A549 (cell line): ENCODE results near the gene MRPL51. TPM values are rescaled to one million over a fixed set of nuclear protein-coding genes. Genes with fewer than 3 reads are reported as not detected.

Source experiments
- ATAC-seq, 2 experiments: fragments of 200-7000 bp in 1 of 2; fragments of >200 bp in 1 of 2; cut with Nextera tagmentation in 1 of 2; cut with Tn5 transposase in 1 of 2; 3 replicates each; pipeline versions ENCODE4 v1.8.0 to v1.9.1; 2018 to 2020; ENCODE audit warnings: mild to moderate bottlenecking in 1 of 2, moderate library complexity in 1 of 2
- CTCF ChIA-PET: fragments of 300-600 bp; sonication (Branson Sonifier 250); formaldehyde crosslinking; extraction: SDS; loops from one replicate; lab custom pipeline; 2021; ENCODE audit warnings: antibody characterized with exemption, inconsistent platforms; lab: Yijun Ruan, JAX
- POLR2A ChIA-PET: fragments of 350-600 bp; formaldehyde crosslinking; extraction: SDS; loops from one replicate; lab custom pipeline; 2021; ENCODE audit warnings: antibody characterized with exemption, inconsistent platforms; lab: Yijun Ruan, JAX
- DNase-seq, 2 experiments: peaks; one replicate each; pipeline versions ENCODE4 v3.0.0 to v3.0.0-alpha.2; 2011 to 2016; ENCODE audit warnings: low read depth in 1 of 2, low spot score in 1 of 2
- FAIRE-seq: peaks from 2 replicates; lab custom pipeline; 2011; peaks lifted over from hg19 to GRCh38; lab: Jason Lieb, UNC
- H3K27ac ChIP-seq, 2 experiments: fragments of >200 bp; sonication (Bioruptor Twin); formaldehyde crosslinking; 3 replicates each; pipeline ENCODE4 v1.5.1; 2016 to 2017
- H3K4me1 ChIP-seq: fragments of >200 bp; sonication (Bioruptor Twin); formaldehyde crosslinking; 3 replicates; pipeline ENCODE4 v1.6.1; 2016
- H3K4me2 ChIP-seq: fragments of >200 bp; sonication (Bioruptor Twin); formaldehyde crosslinking; 3 replicates; pipeline ENCODE4 v1.6.1; 2016
- H3K4me3 ChIP-seq: fragments of >200 bp; sonication (Bioruptor Twin); formaldehyde crosslinking; 3 replicates; pipeline ENCODE4 v1.5.1; 2016
- H3K9me3 ChIP-seq: fragments of >200 bp; sonication (Bioruptor Twin); formaldehyde crosslinking; 3 replicates; pipeline ENCODE4 v1.6.1; 2016
- ATOH8 ChIP-seq: fragments of 250-450 bp; sonication (Bioruptor Pico); IDR thresholded peaks from 2 replicates; pipeline ENCODE4 v1.5.0; 2020; ENCODE audit warnings: low read depth, mild to moderate bottlenecking, moderate library complexity
- BHLHE40 ChIP-seq: IDR thresholded peaks from 2 replicates; pipeline ENCODE4 v1.6.1; 2012; ENCODE audit warnings: low read depth, low read length, inconsistent platforms
- CBX2 ChIP-seq: fragments of 200-600 bp; sonication (generic); IDR thresholded peaks from 2 replicates; pipeline ENCODE4 v1.6.1; 2016; ENCODE audit warnings: low read depth, mild to moderate bottlenecking, borderline replicate concordance
- CBX8 ChIP-seq: fragments of 200-600 bp; sonication (generic); IDR thresholded peaks from 2 replicates; pipeline ENCODE4 v1.6.1; 2016
- CHD2 ChIP-seq: fragments of 150-350 bp; IDR thresholded peaks from 2 replicates; pipeline ENCODE4 v1.6.1; 2014; ENCODE audit warnings: low read length; ENCODE audit not compliant: partially characterized antibody
- CHD4 ChIP-seq: fragments of 200-600 bp; sonication (generic); IDR thresholded peaks from 2 replicates; pipeline ENCODE4 v1.6.1; 2016; ENCODE audit warnings: antibody characterized with exemption, mild to moderate bottlenecking, borderline replicate concordance
- E2F6 ChIP-seq: IDR thresholded peaks from 2 replicates; pipeline ENCODE4 v1.6.1; 2012; ENCODE audit warnings: low read depth, borderline replicate concordance
- EP300 ChIP-seq, 2 experiments: fragments of >200 bp; sonication (Bioruptor Twin); formaldehyde crosslinking; IDR thresholded peaks; 2 replicates in 1 of 2; 3 replicates in 1 of 2; pipeline ENCODE4 v1.6.1; 2016 to 2017
- FOSL2 ChIP-seq, 2 experiments: fragments of 450-650 bp in 1 of 2; fragments of >200 bp in 1 of 2; sonication (Bioruptor Twin) in 1 of 2; formaldehyde crosslinking; IDR thresholded peaks; 2 replicates each; pipeline versions ENCODE4 v1.5.0 to v1.6.1; 2016 to 2020; ENCODE audit warnings: mild to moderate bottlenecking in 1 of 2, moderate library complexity in 1 of 2
- FOXS1 ChIP-seq: fragments of 250-450 bp; sonication (Bioruptor Pico); IDR thresholded peaks from 2 replicates; pipeline ENCODE4 v1.5.0; 2020; ENCODE audit warnings: mild to moderate bottlenecking, moderate library complexity
- HDAC2 ChIP-seq: fragments of 200-600 bp; sonication (generic); IDR thresholded peaks from 2 replicates; pipeline ENCODE4 v1.6.1; 2016
- HES2 ChIP-seq: fragments of >200 bp; sonication (Bioruptor Twin); formaldehyde crosslinking; IDR thresholded peaks from 2 replicates; pipeline ENCODE4 v1.6.1; 2016
- HEYL ChIP-seq: fragments of 250-450 bp; sonication (Bioruptor Pico); IDR thresholded peaks from 2 replicates; pipeline ENCODE4 v1.8.0; 2021; ENCODE audit warnings: mild to moderate bottlenecking, moderate library complexity
- HMGXB4 ChIP-seq: fragments of 250-450 bp; sonication (Bioruptor Pico); IDR thresholded peaks from 2 replicates; pipeline ENCODE4 v1.5.0; 2021; ENCODE audit warnings: mild to moderate bottlenecking, moderate library complexity, borderline replicate concordance
- HOXA7 ChIP-seq: fragments of 250-450 bp; sonication (Bioruptor Pico); IDR thresholded peaks from 2 replicates; pipeline ENCODE4 v1.5.0; 2020; ENCODE audit warnings: mild to moderate bottlenecking, moderate library complexity
- HOXB13 ChIP-seq: fragments of 250-450 bp; sonication (Bioruptor Pico); IDR thresholded peaks from 2 replicates; pipeline ENCODE4 v1.5.0; 2020; ENCODE audit warnings: low read depth, mild to moderate bottlenecking, moderate library complexity
- JUNB ChIP-seq: fragments of >200 bp; sonication (Bioruptor Twin); formaldehyde crosslinking; IDR thresholded peaks from 2 replicates; pipeline ENCODE4 v1.6.1; 2016
- KDM5A ChIP-seq: fragments of 200-600 bp; sonication (generic); IDR thresholded peaks from 2 replicates; pipeline ENCODE4 v1.6.1; 2016; ENCODE audit warnings: antibody characterized with exemption, mild to moderate bottlenecking
- MAFK ChIP-seq: fragments of 450-650 bp; IDR thresholded peaks from 2 replicates; pipeline ENCODE4 v1.6.1; 2014; ENCODE audit not compliant: partially characterized antibody
- MAX ChIP-seq: IDR thresholded peaks from 2 replicates; pipeline ENCODE4 v1.6.1; 2012
- MAZ ChIP-seq: fragments of 150-350 bp; IDR thresholded peaks from 2 replicates; pipeline ENCODE4 v1.6.1; 2014; ENCODE audit warnings: antibody characterized with exemption, low read depth, low read length, borderline replicate concordance
- RAD21 ChIP-seq, 2 experiments: fragments of >200 bp in 1 of 2; sonication (Bioruptor Twin) in 1 of 2; formaldehyde crosslinking in 1 of 2; IDR thresholded peaks in 1 of 2; conservative IDR thresholded peaks in 1 of 2; 2 replicates in 1 of 2; 3 replicates in 1 of 2; pipeline ENCODE4 v1.6.1; 2012 to 2018; ENCODE audit warnings: inconsistent platforms in 1 of 2
- REST ChIP-seq: fragments of 200-600 bp; sonication (generic); IDR thresholded peaks from 2 replicates; pipeline ENCODE4 v1.6.1; 2016; ENCODE audit warnings: antibody characterized with exemption, mild to moderate bottlenecking, moderate library complexity
- RFX5 ChIP-seq: fragments of 450-650 bp; IDR thresholded peaks from 2 replicates; pipeline ENCODE4 v1.7.1; 2014; ENCODE audit warnings: antibody characterized with exemption, mild to moderate bottlenecking, moderate library complexity
- SREBF2 ChIP-seq: fragments of 450-650 bp; IDR thresholded peaks from 2 replicates; pipeline ENCODE4 v1.6.1; 2014; ENCODE audit warnings: mild to moderate bottlenecking, moderate library complexity
- TP53 ChIP-seq: fragments of 250-450 bp; sonication (Bioruptor Pico); IDR thresholded peaks from 2 replicates; pipeline ENCODE4 v1.5.0; 2021; ENCODE audit warnings: mild to moderate bottlenecking, moderate library complexity
- USF2 ChIP-seq: fragments of 450-650 bp; IDR thresholded peaks from 2 replicates; pipeline ENCODE4 v1.6.1; 2014; ENCODE audit warnings: antibody characterized with exemption
- ZC3H11A ChIP-seq: fragments of 450-650 bp; IDR thresholded peaks from 2 replicates; pipeline ENCODE4 v1.6.1; 2014; ENCODE audit warnings: antibody characterized with exemption, mild to moderate bottlenecking
- ZFP36 ChIP-seq: fragments of 450-650 bp; IDR thresholded peaks from 2 replicates; pipeline ENCODE4 v1.6.1; 2014; ENCODE audit warnings: borderline replicate concordance; ENCODE audit not compliant: partially characterized antibody
- ZSCAN20 ChIP-seq: fragments of 250-450 bp; sonication (Bioruptor Pico); IDR thresholded peaks from 2 replicates; pipeline ENCODE4 v1.8.0; 2022; ENCODE audit warnings: mild to moderate bottlenecking, moderate library complexity
- WGBS: methylation state at CpG from one replicate; pipeline ENCODE4 v1.1.6; 2017; ENCODE audit errors: missing lambda C conversion rate; 5-methylcytosine and 5-hydroxymethylcytosine counted together
- polyA plus RNA-seq, 4 experiments: library from polyadenylated mRNA; depleted of rRNA in 3 of 4; stranded (reverse); fragments of >200 nt; fragmentation: RNase III in 1 of 4; extraction: RNeasy Plus Mini Kit Qiagen cat#74134 plus additional on column Dnase treatment in 1 of 4; gene quantifications; 2 replicates in 3 of 4; 3 replicates in 1 of 4; pipeline ENCODE4 v1.2.3, GENCODE V29; 2011 to 2017

MRPL51 gene
- polyA plus RNA-seq, 2 of the 4 experiments (the other 2 are of a cell fraction), result 272 to 337 TPM

GRCh38 chr12:6532051-6532926 lies 39.2 kb upstream of the MRPL51 start:
- peak overlapping the region; percentile 97 to 100 for H3K27ac ChIP-seq
- H3K4me2 ChIP-seq, result peak overlapping the region; percentile 87
- peaks cover 32% of the 10 kb centered on the region for H3K4me1 ChIP-seq
- DNase-seq (peak; percentile 89 to 94), FAIRE-seq (peak; percentile 28), ATAC-seq (peak; percentile 31 to 52)
- POLR2A ChIA-PET, result interaction anchor here (0.6 to 2.5 kb wide), 15 partner anchors 15 to 234 kb away, joined by 3 to 27 read pairs (median 4); partner anchors contain the start of genes COPS7A, LTBR, MRPL51 and NOP2
- peak overlapping the region; percentile 97 for H3K4me3 ChIP-seq
- WGBS, result 8% methylated on average over 17 of the region's 20 CpGs
- CTCF ChIA-PET, result interaction anchor here (0.7 to 2.1 kb wide), 9 partner anchors 10 to 209 kb away, joined by 3 to 9 read pairs (median 4); partner anchors contain the start of genes MRPL51 and NOP2
- no peaks in the 10 kb centered on the region for H3K9me3 ChIP-seq
- TF ChIP-seq TP53, result no peak
- no peak for TF ChIP-seq CHD4
- TF ChIP-seq HMGXB4, result no peak
- no peak for TF ChIP-seq MAZ
- no peak for TF ChIP-seq USF2
- no peak for TF ChIP-seq ZSCAN20 (CRISPR knock-in tag)
- no peak for TF ChIP-seq EP300 (IDR thresholded peaks at IDR 0.05)
- TF ChIP-seq HDAC2, result no peak
- no peak for TF ChIP-seq CBX2
- TF ChIP-seq FOSL2 (IDR thresholded peaks at IDR 0.05), result 0 out of 2 replicates have a peak, but pooled peaks have one; percentile 31
- peak; percentile 75 for TF ChIP-seq FOSL2 (CRISPR knock-in tag; IDR thresholded peaks at IDR 0.05)
- no peak for TF ChIP-seq FOXS1 (CRISPR knock-in tag)
- no peak for TF ChIP-seq BHLHE40
- TF ChIP-seq HES2, result no peak
- no peak for TF ChIP-seq RFX5
- TF ChIP-seq HOXA7 (CRISPR knock-in tag), result no peak
- TF ChIP-seq REST, result no peak
- peak; percentile 96 for TF ChIP-seq MAFK
- peak; percentile 70; the same call in 1 of the 2 replicates for TF ChIP-seq HEYL (CRISPR knock-in tag)
- no peak for TF ChIP-seq CHD2
- peak; percentile 87 for TF ChIP-seq MAX
- TF ChIP-seq ZFP36, result no peak
- no peak for TF ChIP-seq SREBF2
- no peak for TF ChIP-seq ATOH8 (CRISPR knock-in tag)
- 0 out of 5 replicates have a peak, but pooled peaks of 1 of the 2 experiments have one; percentile 14 for TF ChIP-seq RAD21 (conservative IDR thresholded peaks at IDR 0.05 in 1 of 2, IDR thresholded peaks at IDR 0.05 in 1 of 2)
- TF ChIP-seq E2F6, result no peak; the same call in 1 of the 2 replicates
- TF ChIP-seq CBX8, result no peak
- peak; percentile 38; the same call in 1 of the 2 replicates for TF ChIP-seq JUNB
- no peak for TF ChIP-seq ZC3H11A
- TF ChIP-seq HOXB13 (CRISPR knock-in tag), result peak; percentile 90
- no peak for TF ChIP-seq KDM5A
